A549 (cell line): ENCODE results near the gene KIF1A. TPM values are rescaled to one million over a fixed set of nuclear protein-coding genes. Genes with fewer than 3 reads are reported as not detected.
"Not testable (repeated sequence)": the region's sequence is repeated elsewhere in the genome, so short reads cannot be mapped to it uniquely, and the experiment has no call there.

Source experiments
- ATAC-seq, 2 experiments: fragments of 200-7000 bp in 1 of 2; fragments of >200 bp in 1 of 2; cut with Nextera tagmentation in 1 of 2; cut with Tn5 transposase in 1 of 2; 3 replicates each; pipeline versions ENCODE4 v1.8.0 to v1.9.1; 2018 to 2020; ENCODE audit warnings: mild to moderate bottlenecking in 1 of 2, moderate library complexity in 1 of 2
- CTCF ChIA-PET: fragments of 300-600 bp; sonication (Branson Sonifier 250); formaldehyde crosslinking; extraction: SDS; loops from one replicate; lab custom pipeline; 2021; ENCODE audit warnings: antibody characterized with exemption, inconsistent platforms; lab: Yijun Ruan, JAX
- POLR2A ChIA-PET: fragments of 350-600 bp; formaldehyde crosslinking; extraction: SDS; loops from one replicate; lab custom pipeline; 2021; ENCODE audit warnings: antibody characterized with exemption, inconsistent platforms; lab: Yijun Ruan, JAX
- DNase-seq, 2 experiments: peaks; one replicate each; pipeline versions ENCODE4 v3.0.0 to v3.0.0-alpha.2; 2011 to 2016; ENCODE audit warnings: low read depth in 1 of 2, low spot score in 1 of 2
- FAIRE-seq: peaks from 2 replicates; lab custom pipeline; 2011; peaks lifted over from hg19 to GRCh38; lab: Jason Lieb, UNC
- H3K27ac ChIP-seq, 2 experiments: fragments of >200 bp; sonication (Bioruptor Twin); formaldehyde crosslinking; 3 replicates each; pipeline ENCODE4 v1.5.1; 2016 to 2017
- H3K4me1 ChIP-seq: fragments of >200 bp; sonication (Bioruptor Twin); formaldehyde crosslinking; 3 replicates; pipeline ENCODE4 v1.6.1; 2016
- H3K4me2 ChIP-seq: fragments of >200 bp; sonication (Bioruptor Twin); formaldehyde crosslinking; 3 replicates; pipeline ENCODE4 v1.6.1; 2016
- H3K4me3 ChIP-seq: fragments of >200 bp; sonication (Bioruptor Twin); formaldehyde crosslinking; 3 replicates; pipeline ENCODE4 v1.5.1; 2016
- H3K9me3 ChIP-seq: fragments of >200 bp; sonication (Bioruptor Twin); formaldehyde crosslinking; 3 replicates; pipeline ENCODE4 v1.6.1; 2016
- CBX2 ChIP-seq: fragments of 200-600 bp; sonication (generic); IDR thresholded peaks from 2 replicates; pipeline ENCODE4 v1.6.1; 2016; ENCODE audit warnings: low read depth, mild to moderate bottlenecking, borderline replicate concordance
- CHD2 ChIP-seq: fragments of 150-350 bp; IDR thresholded peaks from 2 replicates; pipeline ENCODE4 v1.6.1; 2014; ENCODE audit warnings: low read length; ENCODE audit not compliant: partially characterized antibody
- CTCF ChIP-seq: fragments of >200 bp; sonication (Bioruptor Twin); formaldehyde crosslinking; IDR thresholded peaks from 3 replicates; pipeline ENCODE4 v1.5.1; 2016
- E2F6 ChIP-seq: IDR thresholded peaks from 2 replicates; pipeline ENCODE4 v1.6.1; 2012; ENCODE audit warnings: low read depth, borderline replicate concordance
- FOSB ChIP-seq: fragments of 250-450 bp; sonication (Bioruptor Pico); IDR thresholded peaks from 2 replicates; pipeline ENCODE4 v1.5.0; 2020; ENCODE audit warnings: mild to moderate bottlenecking, moderate library complexity
- KDM5A ChIP-seq: fragments of 200-600 bp; sonication (generic); IDR thresholded peaks from 2 replicates; pipeline ENCODE4 v1.6.1; 2016; ENCODE audit warnings: antibody characterized with exemption, mild to moderate bottlenecking
- PHF8 ChIP-seq: fragments of 200-600 bp; sonication (generic); IDR thresholded peaks from 2 replicates; pipeline ENCODE4 v1.6.1; 2016; ENCODE audit warnings: low read depth, mild to moderate bottlenecking, antibody characterized with exemption, moderate library complexity, borderline replicate concordance
- RARB ChIP-seq: fragments of 250-450 bp; sonication (Bioruptor Pico); IDR thresholded peaks from 2 replicates; pipeline ENCODE4 v1.8.0; 2021; ENCODE audit warnings: mild to moderate bottlenecking, moderate library complexity
- RFX5 ChIP-seq: fragments of 450-650 bp; IDR thresholded peaks from 2 replicates; pipeline ENCODE4 v1.7.1; 2014; ENCODE audit warnings: antibody characterized with exemption, mild to moderate bottlenecking, moderate library complexity
- SREBF2 ChIP-seq: fragments of 450-650 bp; IDR thresholded peaks from 2 replicates; pipeline ENCODE4 v1.6.1; 2014; ENCODE audit warnings: mild to moderate bottlenecking, moderate library complexity
- TFCP2L1 ChIP-seq: fragments of 250-450 bp; sonication (Bioruptor Pico); IDR thresholded peaks from 2 replicates; pipeline ENCODE4 v1.5.0; 2021; ENCODE audit warnings: mild to moderate bottlenecking
- WGBS: methylation state at CpG from one replicate; pipeline ENCODE4 v1.1.6; 2017; ENCODE audit errors: missing lambda C conversion rate; 5-methylcytosine and 5-hydroxymethylcytosine counted together
- polyA plus RNA-seq, 4 experiments: library from polyadenylated mRNA; depleted of rRNA in 3 of 4; stranded (reverse); fragments of >200 nt; fragmentation: RNase III in 1 of 4; extraction: RNeasy Plus Mini Kit Qiagen cat#74134 plus additional on column Dnase treatment in 1 of 4; gene quantifications; 2 replicates in 3 of 4; 3 replicates in 1 of 4; pipeline ENCODE4 v1.2.3, GENCODE V29; 2011 to 2017
- TF ChIP-seq, protein P1 (sequence below): fragments of 200-600 bp; sonication (generic); IDR thresholded peaks from 2 replicates; pipeline ENCODE4 v1.6.1; 2016; ENCODE audit warnings: antibody characterized with exemption, mild to moderate bottlenecking, moderate library complexity

The KIF1A gene
- polyA plus RNA-seq, 2 of the 4 experiments (the other 2 are of a cell fraction), result 0.28 to 0.50 TPM

DNA sequence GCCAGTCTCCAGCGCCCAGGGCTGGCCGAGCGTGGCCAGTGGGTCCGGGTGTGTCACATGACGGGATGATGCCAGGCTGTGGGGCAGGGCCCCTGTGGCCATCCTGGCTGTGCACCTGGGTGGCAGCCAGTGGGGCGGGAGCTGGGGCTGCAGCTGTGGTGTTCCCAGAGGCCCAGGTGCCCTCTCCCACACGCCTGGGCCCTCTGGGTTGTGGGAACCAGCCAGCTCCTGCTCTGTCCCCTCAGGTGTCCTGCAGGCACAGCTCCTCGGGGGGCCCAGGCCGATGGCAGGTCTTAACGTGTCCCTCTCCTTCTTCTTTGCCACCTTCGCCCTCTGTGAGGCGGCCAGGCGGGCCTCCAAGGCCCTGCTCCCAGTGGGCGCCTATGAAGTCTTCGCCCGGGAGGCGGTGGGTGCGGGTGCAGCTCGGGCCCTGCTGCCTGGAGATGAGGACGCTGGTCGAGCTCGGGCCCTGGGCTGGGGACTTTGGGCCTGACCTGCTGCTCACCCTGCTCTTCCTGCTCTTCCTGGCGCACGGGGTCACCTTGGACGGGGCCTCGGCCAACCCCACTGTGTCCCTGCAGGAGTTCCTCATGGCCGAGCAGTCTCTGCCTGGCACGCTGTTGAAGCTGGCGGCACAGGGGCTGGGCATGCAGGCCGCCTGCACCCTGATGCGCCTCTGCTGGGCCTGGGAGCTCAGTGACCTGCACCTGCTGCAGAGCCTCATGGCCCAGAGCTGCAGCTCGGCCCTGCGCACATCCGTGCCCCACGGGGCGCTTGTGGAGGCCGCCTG lies 128.2 kb downstream of the KIF1A start, which contains the start of gene AQP12A:
AQP12A (plus strand) TSS at position 236 of the 790 bp plus-strand sequence; CDS start at position 284, 48 bp downstream.
- DNase-seq, H3K27ac ChIP-seq, FAIRE-seq, H3K4me1 ChIP-seq, H3K4me2 ChIP-seq, POLR2A ChIA-PET, H3K9me3 ChIP-seq, H3K4me3 ChIP-seq: not testable (repeated sequence)
- CTCF ChIA-PET, result interaction anchor here (0.5 kb wide), 1 partner anchor 126 kb away, joined by 3 read pairs; no protein-coding TSS in a partner anchor
- ATAC-seq, result peak in 1 of 2 experiments; percentile 23; a peak in 4 of 6 replicates
- WGBS, result 50% methylated on average over 7 of the region's 37 CpGs

DNA sequence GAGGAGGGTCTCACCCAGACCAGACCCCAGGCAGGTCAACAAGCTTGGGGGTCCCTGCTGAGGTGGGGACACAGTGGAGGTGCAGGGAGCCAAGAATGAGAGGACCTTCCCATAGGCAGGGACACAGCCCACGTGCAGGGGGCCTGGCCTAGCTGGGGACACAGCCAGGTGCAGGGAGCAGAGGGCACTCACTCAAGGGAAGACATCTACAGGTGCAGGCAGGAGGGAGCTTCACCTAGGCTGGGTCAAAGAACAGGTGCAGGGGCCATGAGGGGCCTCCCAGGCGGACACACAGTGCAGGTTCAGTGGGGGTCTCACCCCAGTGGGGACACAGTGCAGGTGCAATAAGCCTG lies 129.0 kb downstream of the KIF1A start:
- FAIRE-seq, H3K4me3 ChIP-seq, H3K9me3 ChIP-seq, H3K4me2 ChIP-seq, POLR2A ChIA-PET, H3K27ac ChIP-seq, ATAC-seq, H3K4me1 ChIP-seq, DNase-seq: not testable (repeated sequence)
- CTCF ChIA-PET, result interaction anchor here (0.5 kb wide), 1 partner anchor 125 kb away, joined by 3 read pairs; no protein-coding TSS in a partner anchor
- 0% methylated on average over 1 of the region's 2 CpGs for WGBS

GRCh38 chr2:240690421-240691074 lies 129.5 kb downstream of the KIF1A start:
- H3K27ac ChIP-seq, DNase-seq, H3K9me3 ChIP-seq, POLR2A ChIA-PET, CTCF ChIA-PET, H3K4me2 ChIP-seq, H3K4me3 ChIP-seq, ATAC-seq, H3K4me1 ChIP-seq, FAIRE-seq: not testable (repeated sequence)
- WGBS, result 68% methylated on average over 4 of the region's 18 CpGs

DNA sequence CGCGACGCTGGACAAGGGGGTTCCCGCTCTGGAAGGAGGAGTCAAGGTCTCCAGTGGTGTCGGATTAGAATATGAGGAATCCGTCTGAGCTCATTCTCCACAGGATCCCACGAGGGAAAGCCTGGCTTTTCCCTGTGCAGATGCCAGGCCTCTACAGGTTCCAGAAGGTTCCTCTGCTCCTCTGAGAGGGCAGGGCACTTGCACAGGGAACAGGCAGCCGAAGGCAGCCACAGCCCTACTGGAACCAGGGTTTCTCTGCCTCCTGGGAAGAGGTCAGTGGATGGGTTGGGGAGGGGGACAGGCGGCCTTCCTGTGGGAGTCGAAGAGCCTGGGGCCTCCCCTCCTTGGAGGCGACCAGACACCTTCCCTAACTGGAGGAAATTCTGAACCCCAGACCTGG lies 130.0 kb downstream of the KIF1A start:
- Histone ChIP-seq H3K27ac (no peak overlapping the region), H3K4me3 (no peak overlapping the region), H3K4me1 (no peaks in the 10 kb centered on the region), H3K9me3 (no peaks in the 10 kb centered on the region), H3K4me2 (no peak overlapping the region)
- TF ChIP-seq CHD2, result no peak
- no peak for TF ChIP-seq FOSB (CRISPR knock-in tag)
- TF ChIP-seq E2F6, result no peak
- no peak for TF ChIP-seq KDM5A
- no peak for TF ChIP-seq TFCP2L1
- no peak for TF ChIP-seq PHF8
- no peak for TF ChIP-seq RARB (CRISPR knock-in tag)
- TF ChIP-seq RFX5, result no peak
- TF ChIP-seq CTCF, result no peak
- TF ChIP-seq, protein P1, sequence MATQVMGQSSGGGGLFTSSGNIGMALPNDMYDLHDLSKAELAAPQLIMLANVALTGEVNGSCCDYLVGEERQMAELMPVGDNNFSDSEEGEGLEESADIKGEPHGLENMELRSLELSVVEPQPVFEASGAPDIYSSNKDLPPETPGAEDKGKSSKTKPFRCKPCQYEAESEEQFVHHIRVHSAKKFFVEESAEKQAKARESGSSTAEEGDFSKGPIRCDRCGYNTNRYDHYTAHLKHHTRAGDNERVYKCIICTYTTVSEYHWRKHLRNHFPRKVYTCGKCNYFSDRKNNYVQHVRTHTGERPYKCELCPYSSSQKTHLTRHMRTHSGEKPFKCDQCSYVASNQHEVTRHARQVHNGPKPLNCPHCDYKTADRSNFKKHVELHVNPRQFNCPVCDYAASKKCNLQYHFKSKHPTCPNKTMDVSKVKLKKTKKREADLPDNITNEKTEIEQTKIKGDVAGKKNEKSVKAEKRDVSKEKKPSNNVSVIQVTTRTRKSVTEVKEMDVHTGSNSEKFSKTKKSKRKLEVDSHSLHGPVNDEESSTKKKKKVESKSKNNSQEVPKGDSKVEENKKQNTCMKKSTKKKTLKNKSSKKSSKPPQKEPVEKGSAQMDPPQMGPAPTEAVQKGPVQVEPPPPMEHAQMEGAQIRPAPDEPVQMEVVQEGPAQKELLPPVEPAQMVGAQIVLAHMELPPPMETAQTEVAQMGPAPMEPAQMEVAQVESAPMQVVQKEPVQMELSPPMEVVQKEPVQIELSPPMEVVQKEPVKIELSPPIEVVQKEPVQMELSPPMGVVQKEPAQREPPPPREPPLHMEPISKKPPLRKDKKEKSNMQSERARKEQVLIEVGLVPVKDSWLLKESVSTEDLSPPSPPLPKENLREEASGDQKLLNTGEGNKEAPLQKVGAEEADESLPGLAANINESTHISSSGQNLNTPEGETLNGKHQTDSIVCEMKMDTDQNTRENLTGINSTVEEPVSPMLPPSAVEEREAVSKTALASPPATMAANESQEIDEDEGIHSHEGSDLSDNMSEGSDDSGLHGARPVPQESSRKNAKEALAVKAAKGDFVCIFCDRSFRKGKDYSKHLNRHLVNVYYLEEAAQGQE, result no peak
- no peak for TF ChIP-seq CBX2
- no peak for TF ChIP-seq SREBF2
- no peak for DNase-seq
- no peak for ATAC-seq
- no peak for FAIRE-seq
- WGBS, result 34% methylated on average over 6 of the region's 11 CpGs
- POLR2A ChIA-PET, result no interaction called here
- CTCF ChIA-PET, result no interaction called here
